ENCODE measurements around the gene FBXW11. TPM values are rescaled to one million over a fixed set of nuclear protein-coding genes. Genes with fewer than 3 reads are reported as not detected.

FBXW11 gene
- total RNA-seq, 3 donors from 2014 or later, result 60.3 to 81.5 (median 64.0) TPM

DNA sequence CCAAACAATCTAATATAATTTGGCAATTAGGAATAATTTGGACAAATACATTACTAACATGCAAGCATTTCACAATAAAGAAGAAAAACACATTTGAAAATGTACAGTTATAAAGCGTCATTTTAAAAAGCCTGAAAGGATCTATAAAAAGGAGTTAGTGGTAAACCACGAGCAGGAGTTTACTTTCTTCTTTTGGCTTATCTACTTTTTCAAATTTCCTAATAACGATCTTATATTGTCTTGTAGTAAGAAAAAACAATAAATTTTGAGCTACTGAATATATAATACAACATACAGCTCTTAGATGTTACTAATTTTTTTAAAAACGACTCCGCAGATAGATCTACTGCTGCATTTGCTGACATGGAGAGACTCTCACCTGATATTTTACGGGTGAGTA, 141.0 kb downstream of the FBXW11 start:
- intact Hi-C loops (cut with DNase I; ENCODE audit: low total_unique reads), result no loop called here
- Histone ChIP-seq H3K36me3 (no peaks in the 10 kb centered on the region), H3K27ac (no peak overlapping the region), H3K4me3 (no peak overlapping the region), H3K4me1 (no peaks in the 10 kb centered on the region), H3K27me3 (no peaks in the 10 kb centered on the region), H3K9me3 (no peaks in the 10 kb centered on the region)
- no peak for TF ChIP-seq POLR2A (IDR thresholded peaks at IDR 0.05)
- no peak for TF ChIP-seq POLR2AphosphoS5 (IDR thresholded peaks at IDR 0.05)
- no peak for TF ChIP-seq CTCF (IDR thresholded peaks at IDR 0.05)
- no peak for DNase-seq (ENCODE audit: low spot score in 2 of 2)

GRCh38 chr5:171863935-171864334, 142.5 kb downstream of the FBXW11 start:
- no peak for DNase-seq (ENCODE audit: low spot score in 2 of 2)
- no peak overlapping the region for H3K4me3 ChIP-seq
- H3K36me3 ChIP-seq, result no peaks in the 10 kb centered on the region
- TF ChIP-seq POLR2A (IDR thresholded peaks at IDR 0.05) (no peak), POLR2AphosphoS5 (IDR thresholded peaks at IDR 0.05) (no peak), CTCF (IDR thresholded peaks at IDR 0.05) (no peak)
- H3K27ac ChIP-seq, result peak overlapping the region in 1 of 2 donors; percentile 3
- no peaks in the 10 kb centered on the region for H3K4me1 ChIP-seq
- H3K27me3 ChIP-seq, result no peaks in the 10 kb centered on the region
- intact Hi-C loops (cut with DNase I; ENCODE audit: low total_unique reads), result no loop called here
- H3K9me3 ChIP-seq, result no peaks in the 10 kb centered on the region

DNA sequence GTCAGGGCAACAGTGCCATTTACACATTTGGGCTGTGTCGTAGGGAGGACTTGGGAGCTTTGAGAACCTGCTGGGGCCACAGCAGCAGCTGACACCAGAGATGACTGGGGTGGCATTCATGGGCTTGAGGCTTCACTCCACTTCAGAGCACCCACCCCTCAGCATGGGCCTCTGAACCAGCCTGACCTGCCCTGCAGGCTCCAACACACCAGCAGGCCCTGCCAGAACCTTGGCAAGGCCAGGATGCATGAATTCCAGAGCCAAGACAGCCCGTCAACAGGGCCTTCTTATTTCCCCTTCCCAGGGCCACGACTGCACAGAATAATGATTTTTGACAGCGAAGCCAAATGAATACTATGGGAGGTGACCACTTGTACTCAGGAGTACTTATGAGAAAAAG, 143.8 kb downstream of the FBXW11 start:
- Histone ChIP-seq H3K4me1 (no peaks in the 10 kb centered on the region), H3K27ac (no peak overlapping the region), H3K9me3 (no peaks in the 10 kb centered on the region), H3K27me3 (no peaks in the 10 kb centered on the region), H3K36me3 (no peaks in the 10 kb centered on the region), H3K4me3 (no peak overlapping the region)
- intact Hi-C loops (cut with DNase I; ENCODE audit: low total_unique reads), result no loop called here
- no peak for DNase-seq (ENCODE audit: low spot score in 2 of 2)
- TF ChIP-seq POLR2AphosphoS5 (IDR thresholded peaks at IDR 0.05), result no peak
- TF ChIP-seq CTCF (IDR thresholded peaks at IDR 0.05), result no peak
- no peak for TF ChIP-seq POLR2A (IDR thresholded peaks at IDR 0.05)

DNA sequence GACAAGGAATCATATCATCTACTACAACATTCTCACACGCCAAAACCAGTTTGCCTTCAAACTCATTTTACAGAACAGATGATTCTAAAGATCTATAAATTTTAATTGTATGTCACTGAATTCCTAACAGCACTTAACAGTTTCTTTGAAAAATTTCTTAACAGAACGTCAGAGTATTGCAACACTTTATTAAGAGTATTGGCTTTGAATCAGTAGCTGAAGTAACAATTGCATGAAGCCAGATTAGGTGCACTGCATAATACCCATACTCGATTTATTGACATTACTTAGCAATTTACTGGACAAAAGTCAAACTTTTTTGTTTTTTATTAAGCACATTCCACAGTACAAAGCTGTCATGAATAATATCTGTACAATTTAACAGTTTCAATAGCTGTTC, 145.1 kb downstream of the FBXW11 start:
- Histone ChIP-seq H3K36me3 (no peaks in the 10 kb centered on the region), H3K9me3 (no peaks in the 10 kb centered on the region), H3K4me1 (no peaks in the 10 kb centered on the region), H3K4me3 (no peak overlapping the region), H3K27me3 (no peaks in the 10 kb centered on the region), H3K27ac (no peak overlapping the region)
- intact Hi-C loops (cut with DNase I; ENCODE audit: low total_unique reads), result no loop called here
- DNase-seq (ENCODE audit: low spot score in 2 of 2), result no peak
- TF ChIP-seq POLR2A (IDR thresholded peaks at IDR 0.05) (no peak), CTCF (IDR thresholded peaks at IDR 0.05) (no peak), POLR2AphosphoS5 (IDR thresholded peaks at IDR 0.05) (no peak)

- Histone ChIP-seq H3K4me3 (no peak overlapping the region), H3K27ac (no peak overlapping the region), H3K27me3 (no peaks in the 10 kb centered on the region), H3K4me1 (no peaks in the 10 kb centered on the region), H3K36me3 (no peaks in the 10 kb centered on the region), H3K9me3 (no peaks in the 10 kb centered on the region)
- TF ChIP-seq POLR2AphosphoS5 (IDR thresholded peaks at IDR 0.05) (no peak), POLR2A (IDR thresholded peaks at IDR 0.05) (no peak), CTCF (IDR thresholded peaks at IDR 0.05) (no peak)
- DNase-seq (ENCODE audit: low spot score in 2 of 2), result no peak
- intact Hi-C loops (cut with DNase I; ENCODE audit: low total_unique reads), result no loop called here
Observed at GRCh38 chr5:171858303-171858702, 148.1 kb downstream of the FBXW11 start.
